ENCODE data around the gene TPM2.

DNA sequence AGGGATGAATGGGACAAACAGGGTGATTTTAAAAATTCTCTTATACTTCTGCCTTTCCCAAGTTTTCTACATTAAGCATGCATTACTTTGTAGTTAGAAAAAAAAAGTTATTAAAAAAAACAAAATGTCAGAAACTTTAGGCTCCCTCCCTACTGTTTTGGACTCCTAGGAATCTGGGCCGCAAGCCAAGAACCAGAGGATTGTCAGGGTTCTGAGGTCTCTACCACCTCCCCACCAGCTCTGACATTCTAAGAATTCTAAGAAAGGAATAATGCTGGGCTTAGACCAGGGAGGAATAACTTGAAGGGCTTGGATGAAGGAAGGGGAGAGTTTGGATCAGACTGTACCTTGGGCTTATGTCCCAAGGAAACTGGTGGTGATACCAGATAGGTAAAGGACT lies 23.7 kb downstream of the TPM2 start:
- TF ChIP-seq, protein P1, sequence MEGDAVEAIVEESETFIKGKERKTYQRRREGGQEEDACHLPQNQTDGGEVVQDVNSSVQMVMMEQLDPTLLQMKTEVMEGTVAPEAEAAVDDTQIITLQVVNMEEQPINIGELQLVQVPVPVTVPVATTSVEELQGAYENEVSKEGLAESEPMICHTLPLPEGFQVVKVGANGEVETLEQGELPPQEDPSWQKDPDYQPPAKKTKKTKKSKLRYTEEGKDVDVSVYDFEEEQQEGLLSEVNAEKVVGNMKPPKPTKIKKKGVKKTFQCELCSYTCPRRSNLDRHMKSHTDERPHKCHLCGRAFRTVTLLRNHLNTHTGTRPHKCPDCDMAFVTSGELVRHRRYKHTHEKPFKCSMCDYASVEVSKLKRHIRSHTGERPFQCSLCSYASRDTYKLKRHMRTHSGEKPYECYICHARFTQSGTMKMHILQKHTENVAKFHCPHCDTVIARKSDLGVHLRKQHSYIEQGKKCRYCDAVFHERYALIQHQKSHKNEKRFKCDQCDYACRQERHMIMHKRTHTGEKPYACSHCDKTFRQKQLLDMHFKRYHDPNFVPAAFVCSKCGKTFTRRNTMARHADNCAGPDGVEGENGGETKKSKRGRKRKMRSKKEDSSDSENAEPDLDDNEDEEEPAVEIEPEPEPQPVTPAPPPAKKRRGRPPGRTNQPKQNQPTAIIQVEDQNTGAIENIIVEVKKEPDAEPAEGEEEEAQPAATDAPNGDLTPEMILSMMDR (conservative IDR thresholded peaks at IDR 0.05 in 1 of 2, IDR thresholded peaks at IDR 0.05 in 1 of 2; ENCODE audit: extremely low read depth in 1 of 2, insufficient read depth in 1 of 2, low read depth in 1 of 2, low read length in 2 of 2) = no peak
- no peak for TF ChIP-seq EZH2 (IDR thresholded peaks at IDR 0.05; ENCODE audit: borderline replicate concordance, low read length)
